Gastroesophageal sphincter (tissue), 3 donors: ENCODE data around the gene GLG1.

Source experiments
- CTCF ChIP-seq, 4 experiments: fragments of 200-600 bp in 2 of 4; fragments of 450-650 bp in 2 of 4; sonication (generic) in 1 of 4; IDR thresholded peaks; one replicate each; pipeline ENCODE4 v1.5.1; 2017 to 2019; ENCODE audit warnings: antibody characterized with exemption in 4 of 4, mild to moderate bottlenecking in 2 of 4, moderate library complexity in 2 of 4
- POLR2A ChIP-seq, 2 donors: fragments of 450-650 bp; IDR thresholded peaks; one replicate each; pipeline ENCODE4 v1.6.1; 2017; ENCODE audit warnings: antibody characterized with exemption in 2 of 2, mild to moderate bottlenecking in 2 of 2, moderate library complexity in 1 of 2
- POLR2AphosphoS5 ChIP-seq: sonication (generic); formaldehyde crosslinking; IDR thresholded peaks from one replicate; pipeline ENCODE4 v1.6.1; 2017; ENCODE audit warnings: antibody characterized with exemption

DNA sequence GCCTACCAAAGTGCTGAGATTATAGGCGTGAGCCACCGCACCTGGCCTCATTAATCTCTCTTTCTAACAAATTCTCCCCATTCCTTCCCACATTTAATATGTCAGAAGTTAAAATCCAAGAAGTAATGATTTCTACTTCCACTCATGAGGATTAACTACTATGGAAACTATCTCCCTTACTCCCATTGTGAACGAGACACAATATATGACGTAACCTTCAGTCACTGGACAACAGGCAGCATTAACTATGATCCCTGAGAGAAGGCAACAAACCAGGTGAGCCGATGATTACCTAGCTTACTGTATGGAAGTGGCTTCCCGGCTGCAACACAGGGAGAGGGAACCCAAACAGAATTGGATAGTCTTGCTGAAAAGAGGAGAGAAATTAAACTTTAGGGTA lies 20.0 kb downstream of the GLG1 start:
- TF ChIP-seq POLR2AphosphoS5 (no peak), CTCF (IDR thresholded peaks at IDR 0.05) (no peak), POLR2A (IDR thresholded peaks at IDR 0.05) (no peak)
